GM18951 (cell line): ENCODE data around the gene PRKACB.

Experiments used
- POLR2A ChIP-seq: IDR thresholded peaks from 4 replicates; pipeline ENCODE4 v1.6.1; 2011; ENCODE audit warnings: mild to moderate bottlenecking; ENCODE audit not compliant: insufficient read length, insufficient read depth; ENCODE audit errors: extremely low read depth
- in situ Hi-C: fragments of 300-500 bp; cut with MboI; formaldehyde crosslinking; loops from one replicate; pipeline ENCODE4 v1.12.0; 2022; ENCODE audit warnings: low sequenced_read_pairs, mixed read lengths, inconsistent platforms; ENCODE audit not compliant: unreplicated experiment

Gene PRKACB

GRCh38 chr1:84257617-84258016 lies 113.5 kb downstream of the PRKACB start:
- in situ Hi-C loops: no loop called here

GRCh38 chr1:84259376-84259775 lies 115.3 kb downstream of the PRKACB start:
- in situ Hi-C loops: no loop called here
- TF ChIP-seq POLR2A: no peak

More at GRCh38 chr1:84257617-84258016, 113.5 kb downstream of the PRKACB start:
- no peak for TF ChIP-seq POLR2A

GRCh38 chr1:84259989-84260388 lies 115.9 kb downstream of the PRKACB start:
- no peak for TF ChIP-seq POLR2A
- in situ Hi-C loops: no loop called here

GRCh38 chr1:84260852-84261518 lies 116.9 kb downstream of the PRKACB start:
- no peak for TF ChIP-seq POLR2A
- in situ Hi-C loops: no loop called here

GRCh38 chr1:84264961-84265360 lies 120.9 kb downstream of the PRKACB start:
- no peak for TF ChIP-seq POLR2A
- in situ Hi-C loops: no loop called here

- no peak for TF ChIP-seq POLR2A
- in situ Hi-C loops: no loop called here
Measured at GRCh38 chr1:84265867-84266266, 121.8 kb downstream of the PRKACB start.

GRCh38 chr1:84266748-84267147 lies 122.7 kb downstream of the PRKACB start:
- no peak for TF ChIP-seq POLR2A
- in situ Hi-C loops: no loop called here

- in situ Hi-C loops: no loop called here
- no peak for TF ChIP-seq POLR2A
Measured at GRCh38 chr1:84267476-84267875, 123.4 kb downstream of the PRKACB start.

GRCh38 chr1:84268346-84268745 lies 124.3 kb downstream of the PRKACB start:
- no peak for TF ChIP-seq POLR2A
- in situ Hi-C loops: no loop called here

- TF ChIP-seq POLR2A: no peak
- in situ Hi-C loops: no loop called here
Measured at GRCh38 chr1:84269306-84269705, 125.2 kb downstream of the PRKACB start.

- in situ Hi-C loops: no loop called here
- no peak for TF ChIP-seq POLR2A
Measured at GRCh38 chr1:84271441-84272151, 127.5 kb downstream of the PRKACB start.

- TF ChIP-seq POLR2A: no peak
Measured at GRCh38 chr1:84272401-84272800, 128.3 kb downstream of the PRKACB start.

GRCh38 chr1:84277343-84278059 lies 133.4 kb downstream of the PRKACB start:
- in situ Hi-C loops: no loop called here
- TF ChIP-seq POLR2A: no peak

More at GRCh38 chr1:84272401-84272800, 128.3 kb downstream of the PRKACB start:
- in situ Hi-C loops: no loop called here
